Measurements from ENCODE around the gene NR1H4. TPM values are rescaled to one million over a fixed set of nuclear protein-coding genes. Genes with fewer than 3 reads are reported as not detected.

The NR1H4 gene
- total and polyA plus RNA-seq, 2 of the 8 experiments (the other 6 are each of a cell fraction or from before 2014, with no cell fraction given) = not detected

DNA sequence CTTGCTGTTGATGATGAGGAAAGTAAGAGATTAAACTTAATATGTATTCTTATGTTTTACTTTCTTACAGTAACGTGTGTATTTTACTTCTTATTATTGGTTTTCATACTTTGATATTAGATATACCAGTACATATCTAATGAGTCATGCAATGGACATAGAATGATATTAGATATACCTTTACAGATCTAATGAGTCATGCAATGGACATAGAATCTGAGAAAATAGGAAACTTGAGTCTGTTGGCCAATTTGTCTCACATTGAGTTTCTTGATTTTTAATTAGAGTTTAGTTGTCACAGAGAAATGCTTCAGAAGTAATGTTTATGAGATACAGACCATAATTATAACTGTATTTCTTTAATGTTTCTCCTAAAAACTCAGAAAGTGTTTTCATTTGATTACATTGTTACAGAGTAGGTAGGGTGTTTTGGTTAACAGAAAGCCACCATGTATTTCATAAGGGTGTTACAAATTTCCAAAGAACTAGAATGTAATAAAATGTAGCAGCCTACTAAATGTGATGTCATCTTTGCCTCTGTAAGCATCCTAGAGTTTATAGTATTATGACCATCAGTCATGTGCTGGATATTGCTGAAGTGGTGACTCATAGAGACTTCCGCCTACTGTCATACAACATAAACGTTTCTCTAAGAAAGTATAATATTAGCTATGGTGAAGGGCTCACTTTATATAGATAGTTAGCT lies 102.8 kb downstream of the NR1H4 start:
- no peak overlapping the region for H3K4me2 ChIP-seq (ENCODE audit: insufficient read depth in 1 of 2, low read depth in 2 of 2, low read length in 2 of 2)
- no peak for FAIRE-seq

More for the DNA sequence above, 102.8 kb downstream of the NR1H4 start:
- ChIA-PET CTCF (ENCODE audit: partially characterized antibody) (no interaction called here), POLR2A (ENCODE audit: partially characterized antibody) (no interaction called here)
- Histone ChIP-seq H3K36me3 (ENCODE audit: control insufficient read depth in 2 of 4, insufficient read depth in 4 of 4, low read length in 3 of 4) (no peaks in the 10 kb centered on the region), H3K9ac (replicated peaks in 1 of 4; ENCODE audit: extremely low read depth in 1 of 4, low read depth in 3 of 4, low read length in 3 of 4) (no peak overlapping the region), H3K4me1 (replicated peaks in 1 of 4; ENCODE audit: control insufficient read depth in 3 of 4, insufficient read depth in 4 of 4, low read length in 3 of 4) (peaks cover 0 to 3% (median 3%) of the 10 kb centered on the region in 4 experiments; a peak in 3 of 7 replicates), H3K56ac (replicated peaks; ENCODE audit: insufficient read length, low read depth, low read length) (no peak overlapping the region), H3K4me3 (ENCODE audit: extremely low read depth in 1 of 4, insufficient read depth in 2 of 4, low read depth in 3 of 4, low read length in 4 of 4) (no peak overlapping the region), H2BK20ac (ENCODE audit: low read length) (no peak overlapping the region), H4K91ac (replicated peaks; ENCODE audit: insufficient read length, low read length) (no peak overlapping the region), H2BK12ac (ENCODE audit: low read depth, low read length) (no peak overlapping the region), H2BK15ac (ENCODE audit: low read length) (no peak overlapping the region), H4K20me1 (replicated peaks in 1 of 2; ENCODE audit: control insufficient read depth in 1 of 2, insufficient read depth in 2 of 2, low read length in 2 of 2) (no peaks in the 10 kb centered on the region), H3K27me3 (replicated peaks in 1 of 4; ENCODE audit: control insufficient read depth in 3 of 4, extremely low read depth in 1 of 4, insufficient read depth in 3 of 4, low read length in 3 of 4) (peaks cover 0 to 10% (median 6%) of the 10 kb centered on the region in 4 experiments; a peak in 4 of 7 replicates), H3K4ac (replicated peaks; ENCODE audit: insufficient read length, low read depth, low read length) (no peak overlapping the region), H3K14ac (ENCODE audit: insufficient read length) (no peak overlapping the region), H3K79me2 (ENCODE audit: control insufficient read depth in 1 of 2, insufficient read depth in 2 of 2, low read length in 2 of 2) (peaks cover 0 to 16% of the 10 kb centered on the region in 2 experiments; a peak in 1 of 4 replicates), H4K8ac (ENCODE audit: extremely low read depth, insufficient read depth, low read length) (no peak overlapping the region), H3K79me1 (ENCODE audit: low read depth, low read length) (no peaks in the 10 kb centered on the region; the same call in 1 of the 2 replicates), H3K27ac (ENCODE audit: low read depth, low read length) (no peak overlapping the region), H3K9me3 (ENCODE audit: insufficient read depth in 2 of 2, low read depth in 1 of 2, low read length in 1 of 2) (no peaks in the 10 kb centered on the region), H2AFZ (ENCODE audit: low read length) (no peak overlapping the region), H2BK120ac (replicated peaks; ENCODE audit: low read depth, low read length) (no peak overlapping the region), H3K23ac (ENCODE audit: insufficient read length) (no peak overlapping the region), H2BK5ac (ENCODE audit: low read depth, low read length) (no peak overlapping the region), H2AK5ac (ENCODE audit: low read depth, low read length) (no peak overlapping the region), H3K23me2 (ENCODE audit: low read depth, low read length) (peaks cover 12% of the 10 kb centered on the region), H4K5ac (ENCODE audit: insufficient read length, low read depth, low read length) (no peak overlapping the region), H3K18ac (ENCODE audit: extremely low read depth, low read length) (no peak overlapping the region)
- 86% methylated on average over 3 of the region's 3 CpGs; no CpG with 5 or more reads in 1 of the 2 experiments for WGBS, 2 experiments (ENCODE audit: extremely low coverage in 1 of 2, insufficient coverage in 1 of 2, insufficient read length in 1 of 2, insufficient replicate concordance in 2 of 2, low coverage in 1 of 2, low lambda C conversion rate in 2 of 2, missing lambda C conversion rate in 1 of 2)
- DNase-seq (ENCODE audit: low read depth in 1 of 2, low spot score in 2 of 2) = no peak

Data from H1 (cell line).